ENCODE measurements around the gene BZW2.

The BZW2 gene

GRCh38 chr7:16724344-16724743 lies 78.4 kb downstream of the BZW2 start:
- DNase-seq = no peak

- no peak for DNase-seq
These were observed 80.2 kb downstream of the BZW2 start for GRCh38 chr7:16726189-16726588.

GRCh38 chr7:16727736-16728135 lies 81.8 kb downstream of the BZW2 start:
- DNase-seq = no peak

- DNase-seq = no peak
These were observed 82.8 kb downstream of the BZW2 start for GRCh38 chr7:16728811-16729210.

GRCh38 chr7:16729541-16729940 lies 83.6 kb downstream of the BZW2 start:
- DNase-seq = no peak

GRCh38 chr7:16730937-16731336 lies 85.0 kb downstream of the BZW2 start:
- no peak for DNase-seq

GRCh38 chr7:16732828-16733227 lies 86.8 kb downstream of the BZW2 start:
- no peak for DNase-seq

- no peak for DNase-seq
These were observed 88.3 kb downstream of the BZW2 start for GRCh38 chr7:16734148-16734726.

GRCh38 chr7:16735020-16735419 lies 89.0 kb downstream of the BZW2 start:
- DNase-seq = no peak

GRCh38 chr7:16738011-16738688 lies 92.2 kb downstream of the BZW2 start:
- DNase-seq = no peak

- no peak for DNase-seq
These were observed 94.1 kb downstream of the BZW2 start for GRCh38 chr7:16739863-16740622.

- DNase-seq = no peak
These were observed 94.6 kb downstream of the BZW2 start for GRCh38 chr7:16740623-16740953.

- DNase-seq = no peak
These were observed 95.0 kb downstream of the BZW2 start for GRCh38 chr7:16740996-16741395.

GRCh38 chr7:16741676-16742075 lies 95.7 kb downstream of the BZW2 start:
- no peak for DNase-seq

- DNase-seq = no peak
These were observed 96.6 kb downstream of the BZW2 start for GRCh38 chr7:16742547-16742946.

GRCh38 chr7:16743236-16743635 lies 97.3 kb downstream of the BZW2 start:
- no peak for DNase-seq

GRCh38 chr7:16744518-16745250 lies 98.7 kb downstream of the BZW2 start:
- DNase-seq = peak in 1 of 2 experiments; percentile 40

GRCh38 chr7:16745645-16746044 lies 99.7 kb downstream of the BZW2 start:
- DNase-seq = no peak

- peak; percentile 1 to 45 for DNase-seq
These were observed 101.1 kb downstream of the BZW2 start for GRCh38 chr7:16747102-16747501.

GRCh38 chr7:16753102-16753931 lies 107.3 kb downstream of the BZW2 start, which contains the start of gene TSPAN13:
Gene TSPAN13, plus strand, starts transcription at chr7:16753755. Its CDS starts 213 bp downstream, at chr7:16753968.
- peak; percentile 70 to 84 for DNase-seq

GRCh38 chr7:16753932-16754855 lies 108.2 kb downstream of the BZW2 start:
- DNase-seq = peak; percentile 21 to 62

Measured in NCI-H524 (cell line).